ENCODE results near the gene SORCS2.
A peak's percentile ranks its signal among the peaks of the same experiment; 100 is the strongest.

Gene SORCS2

DNA sequence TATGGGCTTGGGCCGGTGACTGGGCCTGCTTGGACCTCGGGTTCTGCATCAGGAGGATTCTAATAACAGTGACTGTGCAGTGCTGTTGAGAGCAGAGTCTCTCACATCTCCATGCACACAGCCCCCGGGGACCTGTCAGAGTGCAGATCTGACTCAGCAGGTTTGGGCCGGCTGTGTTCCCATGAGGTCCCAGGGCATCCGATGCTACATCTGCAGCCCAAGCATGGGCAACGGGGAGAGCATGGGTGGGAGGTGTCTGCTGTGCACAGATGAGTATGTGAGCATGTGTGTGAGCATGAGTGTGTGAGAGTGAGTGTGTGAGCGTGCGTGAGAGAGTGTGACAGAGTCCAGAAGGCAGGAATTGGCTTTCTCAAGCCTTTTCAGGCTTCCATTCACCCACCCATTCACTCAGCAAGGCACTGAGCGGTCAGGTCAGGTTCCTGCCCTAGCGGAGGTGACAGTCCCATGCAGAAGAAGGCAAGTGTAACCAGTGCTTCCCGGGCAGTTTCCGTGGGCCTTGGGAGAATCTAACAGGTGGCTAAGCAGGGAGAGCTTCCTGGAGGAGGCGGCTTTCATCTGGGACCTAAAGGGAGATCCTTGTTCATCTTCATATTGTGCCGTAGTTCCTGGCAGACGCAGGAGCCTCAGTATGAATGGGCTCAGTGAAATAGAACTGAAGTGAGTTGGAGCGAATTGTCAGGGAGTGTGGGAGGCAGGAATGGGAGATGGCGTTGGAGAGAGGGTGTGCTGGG is 62.6 kb downstream of the SORCS2 start:
- no peak overlapping the region for H3K4me2 ChIP-seq (ENCODE audit: low read length)
- H3K4me3 ChIP-seq (ENCODE audit: low read depth, low read length): no peak overlapping the region
- H3K23ac ChIP-seq (ENCODE audit: low read length): no peak overlapping the region
- H2BK5ac ChIP-seq (ENCODE audit: low read depth, low read length, poor library complexity): no peak overlapping the region
- H2BK120ac ChIP-seq (ENCODE audit: insufficient read depth, low read length, poor library complexity): no peak overlapping the region
- no peaks in the 10 kb centered on the region for H3K36me3 ChIP-seq (ENCODE audit: control insufficient read depth in 1 of 2, insufficient read depth in 2 of 2, low read length in 2 of 2)
- no peak overlapping the region for H2AK5ac ChIP-seq (ENCODE audit: low read length)
- no peak overlapping the region for H4K8ac ChIP-seq (ENCODE audit: low read depth, low read length)
- no peaks in the 10 kb centered on the region for H3K9me3 ChIP-seq (ENCODE audit: insufficient read depth, low read depth, low read length)
- no peak overlapping the region for H4K91ac ChIP-seq (ENCODE audit: low read depth, low read length)
- H3K14ac ChIP-seq (ENCODE audit: low read length): no peak overlapping the region
- no peak overlapping the region for H2AFZ ChIP-seq (ENCODE audit: insufficient read depth, low read length, poor library complexity)
- peaks cover 0 to 4% of the 10 kb centered on the region in 2 experiments for H3K4me1 ChIP-seq (ENCODE audit: control insufficient read depth in 1 of 2, insufficient read depth in 2 of 2, low read length in 2 of 2)
- no peak overlapping the region for H4K12ac ChIP-seq (ENCODE audit: low read depth, low read length)
- DNase-seq: no peak
- H3K18ac ChIP-seq (ENCODE audit: low read length): no peak overlapping the region
- H3K4ac ChIP-seq (ENCODE audit: low read depth, low read length): no peak overlapping the region
- H3K27ac ChIP-seq (ENCODE audit: low read depth, low read length): no peak overlapping the region
- no peak overlapping the region for H3K9ac ChIP-seq (ENCODE audit: low read length)
- no peaks in the 10 kb centered on the region for H3K27me3 ChIP-seq (ENCODE audit: insufficient read depth, low read length)
- no peak overlapping the region for H2BK12ac ChIP-seq (ENCODE audit: low read length)
- H3K79me2 ChIP-seq (ENCODE audit: control insufficient read depth, insufficient read depth, low read length, poor library complexity): no peaks in the 10 kb centered on the region
- H3K79me1 ChIP-seq (ENCODE audit: low read length): no peaks in the 10 kb centered on the region
- no CpG with 5 or more reads among the region's 17 CpGs for WGBS (ENCODE audit: extremely low coverage, insufficient coverage, insufficient read length)

DNA sequence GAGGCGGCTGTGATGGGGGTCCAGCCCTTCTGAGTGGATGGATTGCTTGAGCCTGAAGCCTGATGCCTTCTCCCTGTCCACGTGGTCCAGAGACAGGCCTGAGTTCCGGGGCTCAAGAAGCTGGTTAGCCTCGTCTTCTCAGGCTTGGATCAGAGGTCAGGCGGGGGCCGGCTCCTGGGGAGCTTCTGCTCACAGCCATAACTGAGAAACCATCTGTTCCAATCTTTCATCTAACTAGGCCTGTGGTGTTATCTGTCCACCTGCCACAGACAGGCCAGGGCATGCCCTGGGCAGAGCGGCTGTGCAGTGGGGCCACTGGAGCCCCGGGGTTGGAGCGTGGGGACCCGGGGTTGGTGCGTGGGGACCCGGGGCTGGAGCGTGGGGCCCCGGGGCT is 63.1 kb downstream of the SORCS2 start:
- H4K12ac ChIP-seq (ENCODE audit: low read depth, low read length): no peak overlapping the region
- no peak overlapping the region for H2AK5ac ChIP-seq (ENCODE audit: low read length)
- no peak overlapping the region for H3K27ac ChIP-seq (ENCODE audit: low read depth, low read length)
- H4K8ac ChIP-seq (ENCODE audit: low read depth, low read length): no peak overlapping the region
- no peak overlapping the region for H2BK12ac ChIP-seq (ENCODE audit: low read length)
- WGBS (ENCODE audit: extremely low coverage, insufficient coverage, insufficient read length): no CpG with 5 or more reads among the region's 14 CpGs
- H3K9ac ChIP-seq (ENCODE audit: low read length): no peak overlapping the region
- H3K23ac ChIP-seq (ENCODE audit: low read length): no peak overlapping the region
- H2BK5ac ChIP-seq (ENCODE audit: low read depth, low read length, poor library complexity): no peak overlapping the region
- H3K79me2 ChIP-seq (ENCODE audit: control insufficient read depth, insufficient read depth, low read length, poor library complexity): no peaks in the 10 kb centered on the region
- no peaks in the 10 kb centered on the region for H3K36me3 ChIP-seq (ENCODE audit: control insufficient read depth in 1 of 2, insufficient read depth in 2 of 2, low read length in 2 of 2)
- no peaks in the 10 kb centered on the region for H3K9me3 ChIP-seq (ENCODE audit: insufficient read depth, low read depth, low read length)
- no peak overlapping the region for H3K18ac ChIP-seq (ENCODE audit: low read length)
- no peaks in the 10 kb centered on the region for H3K27me3 ChIP-seq (ENCODE audit: insufficient read depth, low read length)
- H3K79me1 ChIP-seq (ENCODE audit: low read length): no peaks in the 10 kb centered on the region
- H3K4me1 ChIP-seq (ENCODE audit: control insufficient read depth in 1 of 2, insufficient read depth in 2 of 2, low read length in 2 of 2): peaks cover 0 to 4% of the 10 kb centered on the region in 2 experiments
- no peak for DNase-seq
- no peak overlapping the region for H2AFZ ChIP-seq (ENCODE audit: insufficient read depth, low read length, poor library complexity)
- H4K91ac ChIP-seq (ENCODE audit: low read depth, low read length): peak overlapping the region; percentile 81
- no peak overlapping the region for H3K4me2 ChIP-seq (ENCODE audit: low read length)
- H3K14ac ChIP-seq (ENCODE audit: low read length): no peak overlapping the region
- no peak overlapping the region for H3K4ac ChIP-seq (ENCODE audit: low read depth, low read length)
- no peak overlapping the region for H2BK120ac ChIP-seq (ENCODE audit: insufficient read depth, low read length, poor library complexity)
- no peak overlapping the region for H3K4me3 ChIP-seq (ENCODE audit: low read depth, low read length)

DNA sequence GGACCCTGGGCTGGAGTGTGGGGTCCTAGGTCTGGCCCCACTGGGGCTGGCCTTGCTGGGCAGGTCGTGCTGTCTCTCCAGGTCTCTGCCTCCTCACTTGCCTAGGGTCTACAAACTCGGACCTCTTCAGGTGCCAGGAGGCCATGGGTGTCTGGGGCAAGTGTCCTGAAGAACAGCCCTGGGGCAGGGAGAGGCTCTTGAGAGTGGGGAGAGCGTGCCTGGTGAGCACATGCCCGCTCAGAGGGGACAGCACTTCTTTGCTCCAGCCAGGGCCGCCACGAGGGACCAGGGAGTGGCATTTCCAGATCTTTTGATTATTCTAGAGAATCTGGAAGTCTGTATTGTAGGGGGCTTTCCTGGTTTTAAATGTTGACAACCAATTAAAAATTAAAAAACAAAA is 63.7 kb downstream of the SORCS2 start:
- H3K79me2 ChIP-seq (ENCODE audit: control insufficient read depth, insufficient read depth, low read length, poor library complexity): no peaks in the 10 kb centered on the region
- H3K9ac ChIP-seq (ENCODE audit: low read length): no peak overlapping the region
- no peak for DNase-seq
- no peak overlapping the region for H2AFZ ChIP-seq (ENCODE audit: insufficient read depth, low read length, poor library complexity)
- no peaks in the 10 kb centered on the region for H3K79me1 ChIP-seq (ENCODE audit: low read length)
- no peak overlapping the region for H3K27ac ChIP-seq (ENCODE audit: low read depth, low read length)
- H4K91ac ChIP-seq (ENCODE audit: low read depth, low read length): peak overlapping the region; percentile 81
- no peak overlapping the region for H3K23ac ChIP-seq (ENCODE audit: low read length)
- no CpG with 5 or more reads among the region's 6 CpGs for WGBS (ENCODE audit: extremely low coverage, insufficient coverage, insufficient read length)
- H3K9me3 ChIP-seq (ENCODE audit: insufficient read depth, low read depth, low read length): no peaks in the 10 kb centered on the region
- H2AK5ac ChIP-seq (ENCODE audit: low read length): no peak overlapping the region
- H3K14ac ChIP-seq (ENCODE audit: low read length): peak overlapping the region; percentile 35
- no peaks in the 10 kb centered on the region for H3K36me3 ChIP-seq (ENCODE audit: control insufficient read depth in 1 of 2, insufficient read depth in 2 of 2, low read length in 2 of 2)
- H3K27me3 ChIP-seq (ENCODE audit: insufficient read depth, low read length): no peaks in the 10 kb centered on the region
- no peak overlapping the region for H3K4me3 ChIP-seq (ENCODE audit: low read depth, low read length)
- no peak overlapping the region for H3K4ac ChIP-seq (ENCODE audit: low read depth, low read length)
- H2BK120ac ChIP-seq (ENCODE audit: insufficient read depth, low read length, poor library complexity): peak overlapping the region; percentile 68
- peaks cover 0 to 4% of the 10 kb centered on the region in 2 experiments for H3K4me1 ChIP-seq (ENCODE audit: control insufficient read depth in 1 of 2, insufficient read depth in 2 of 2, low read length in 2 of 2)
- H4K12ac ChIP-seq (ENCODE audit: low read depth, low read length): no peak overlapping the region
- peak overlapping the region; percentile 44 for H3K18ac ChIP-seq (ENCODE audit: low read length)
- H2BK12ac ChIP-seq (ENCODE audit: low read length): no peak overlapping the region
- no peak overlapping the region for H3K4me2 ChIP-seq (ENCODE audit: low read length)
- H4K8ac ChIP-seq (ENCODE audit: low read depth, low read length): no peak overlapping the region
- peak overlapping the region; percentile 68 for H2BK5ac ChIP-seq (ENCODE audit: low read depth, low read length, poor library complexity)

DNA sequence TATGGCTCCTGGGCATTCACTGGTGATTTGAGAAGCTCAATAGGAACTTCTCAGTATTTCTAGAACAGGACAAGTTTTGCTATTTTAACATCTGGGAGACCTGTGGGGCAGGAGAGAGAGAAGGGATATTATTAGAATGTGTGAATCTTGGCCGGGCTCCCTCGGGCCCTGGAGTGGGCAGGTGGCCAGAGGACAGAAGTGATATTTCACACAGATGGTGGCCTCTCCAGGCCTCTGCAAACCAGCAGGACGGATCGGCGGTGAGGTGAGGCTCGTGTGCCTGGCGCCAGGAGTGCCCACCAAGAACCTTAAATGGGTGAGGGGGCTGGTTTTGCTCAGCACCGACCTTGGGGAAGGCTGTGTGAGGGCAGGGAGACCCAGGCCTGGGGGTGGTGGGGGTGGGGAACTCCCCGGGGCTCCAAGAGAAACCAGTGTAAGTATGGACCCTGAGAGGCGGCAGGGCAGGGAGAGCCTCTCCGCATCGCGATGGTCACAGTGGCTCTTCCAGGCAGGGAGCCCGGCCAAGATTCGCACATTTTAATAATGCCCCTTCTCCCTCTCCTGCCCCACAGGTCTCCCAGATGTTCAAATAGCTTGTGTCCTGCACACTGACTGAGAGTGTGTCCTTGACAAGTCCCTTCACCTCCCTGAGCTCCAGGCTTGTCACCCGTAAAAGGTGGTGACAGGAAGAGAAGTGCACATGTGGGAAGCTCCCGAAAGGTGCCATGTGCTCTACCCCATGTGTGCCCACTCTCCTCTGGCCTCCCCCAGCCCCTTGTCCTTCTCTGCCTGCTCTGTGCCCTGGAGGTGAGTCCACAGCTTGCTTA is 64.9 kb downstream of the SORCS2 start:
- no peaks in the 10 kb centered on the region for H3K27me3 ChIP-seq (ENCODE audit: insufficient read depth, low read length)
- no peak overlapping the region for H3K14ac ChIP-seq (ENCODE audit: low read length)
- peaks cover 0 to 4% of the 10 kb centered on the region in 2 experiments for H3K4me1 ChIP-seq (ENCODE audit: control insufficient read depth in 1 of 2, insufficient read depth in 2 of 2, low read length in 2 of 2)
- no peak overlapping the region for H3K4ac ChIP-seq (ENCODE audit: low read depth, low read length)
- no peak overlapping the region for H2BK5ac ChIP-seq (ENCODE audit: low read depth, low read length, poor library complexity)
- no peak overlapping the region for H4K91ac ChIP-seq (ENCODE audit: low read depth, low read length)
- no peak overlapping the region for H4K8ac ChIP-seq (ENCODE audit: low read depth, low read length)
- no peaks in the 10 kb centered on the region for H3K79me2 ChIP-seq (ENCODE audit: control insufficient read depth, insufficient read depth, low read length, poor library complexity)
- H2BK12ac ChIP-seq (ENCODE audit: low read length): no peak overlapping the region
- no peaks in the 10 kb centered on the region for H3K79me1 ChIP-seq (ENCODE audit: low read length)
- no peak overlapping the region for H4K12ac ChIP-seq (ENCODE audit: low read depth, low read length)
- H3K36me3 ChIP-seq (ENCODE audit: control insufficient read depth in 1 of 2, insufficient read depth in 2 of 2, low read length in 2 of 2): no peaks in the 10 kb centered on the region
- H3K9me3 ChIP-seq (ENCODE audit: insufficient read depth, low read depth, low read length): no peaks in the 10 kb centered on the region
- no peak overlapping the region for H2AK5ac ChIP-seq (ENCODE audit: low read length)
- no peak overlapping the region for H3K4me2 ChIP-seq (ENCODE audit: low read length)
- no peak overlapping the region for H3K9ac ChIP-seq (ENCODE audit: low read length)
- H3K4me3 ChIP-seq (ENCODE audit: low read depth, low read length): no peak overlapping the region
- H2AFZ ChIP-seq (ENCODE audit: insufficient read depth, low read length, poor library complexity): no peak overlapping the region
- H2BK120ac ChIP-seq (ENCODE audit: insufficient read depth, low read length, poor library complexity): no peak overlapping the region
- H3K27ac ChIP-seq (ENCODE audit: low read depth, low read length): no peak overlapping the region
- no peak overlapping the region for H3K23ac ChIP-seq (ENCODE audit: low read length)
- DNase-seq: no peak
- WGBS (ENCODE audit: extremely low coverage, insufficient coverage, insufficient read length): no CpG with 5 or more reads among the region's 17 CpGs
- H3K18ac ChIP-seq (ENCODE audit: low read length): no peak overlapping the region

All from trophoblast cell (in vitro differentiated cells and primary cell).